Activated naive CD4-positive, alpha-beta T cell (primary cell): ENCODE data around the gene ANKRD49.

Experiments
- DNase-seq, 4 experiments: peaks; one replicate each; lab custom pipeline; 2025; lab: John Stamatoyannopoulos, UW

ANKRD49 gene, protein sequence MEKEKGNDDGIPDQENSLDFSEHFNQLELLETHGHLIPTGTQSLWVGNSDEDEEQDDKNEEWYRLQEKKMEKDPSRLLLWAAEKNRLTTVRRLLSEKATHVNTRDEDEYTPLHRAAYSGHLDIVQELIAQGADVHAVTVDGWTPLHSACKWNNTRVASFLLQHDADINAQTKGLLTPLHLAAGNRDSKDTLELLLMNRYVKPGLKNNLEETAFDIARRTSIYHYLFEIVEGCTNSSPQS

DNA sequence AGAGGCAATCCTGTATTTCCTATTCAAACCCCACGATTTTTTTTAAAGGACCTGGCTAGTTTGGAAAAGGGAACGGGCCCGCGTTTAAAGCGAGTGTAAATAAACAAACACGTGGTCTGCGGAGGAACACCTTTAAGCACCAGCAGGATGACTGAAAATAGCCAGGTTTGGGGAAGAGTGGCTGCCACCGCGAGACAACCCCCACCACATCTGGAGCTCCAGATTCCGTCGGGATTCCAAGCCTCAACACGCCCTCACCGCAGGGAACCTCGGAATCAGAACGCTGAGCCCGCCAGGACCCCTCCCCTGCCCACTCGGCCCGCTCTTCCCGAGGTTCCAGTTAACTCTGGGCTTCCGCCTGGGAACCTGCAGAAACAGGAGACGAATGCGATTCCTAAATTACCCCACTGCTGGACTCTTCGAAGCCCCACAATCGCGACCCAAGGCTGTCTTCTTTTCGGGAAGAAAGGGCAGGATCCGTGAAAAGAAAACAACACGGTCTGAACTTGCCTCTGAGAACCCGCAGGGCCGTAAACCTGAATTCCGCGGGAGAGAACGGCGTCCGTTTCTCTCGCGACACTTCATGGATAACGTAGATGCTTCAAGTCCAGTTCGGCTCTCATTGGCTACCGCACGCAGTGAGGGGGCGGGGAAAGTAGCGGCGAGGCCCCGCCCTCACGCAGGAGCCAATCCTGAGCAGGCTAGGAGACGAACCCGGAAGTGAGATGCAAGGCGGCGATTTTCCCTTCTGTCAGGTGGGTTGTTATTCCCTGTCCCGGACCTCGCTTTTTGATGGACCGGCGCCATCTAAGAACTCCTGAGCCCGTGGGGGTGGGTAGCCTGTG is at the start of gene ANKRD49, which contains the start of gene MRE11:
TSS of gene ANKRD49 (plus strand) at position 704 of the 845 bp plus-strand sequence. CDS start 2,710 bp downstream, outside the sequence.
TSS of gene MRE11 (minus strand) at position 564 of the 845 bp plus-strand sequence. CDS start 1,043 bp downstream, outside the sequence.
- DNase-seq: peak; percentile 78 to 93 (median 84)

DNA sequence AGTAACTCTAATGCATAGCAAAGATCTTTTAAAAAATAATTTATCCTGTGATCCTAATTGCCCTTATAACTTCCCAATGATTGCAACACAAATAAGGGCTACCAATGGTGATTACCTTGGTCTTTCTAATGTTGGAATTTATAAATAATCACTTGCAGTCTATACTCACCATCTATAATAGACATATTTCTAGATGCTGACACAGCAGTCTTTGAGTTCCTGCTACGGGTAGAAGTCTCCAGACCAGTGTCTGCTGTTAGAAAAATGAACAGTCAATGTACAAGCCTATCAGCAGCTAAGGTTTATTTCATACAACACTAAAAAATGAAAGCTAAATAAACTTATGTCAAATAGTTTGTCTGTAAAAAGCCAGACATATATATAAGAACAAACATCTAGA is 48.1 kb upstream of the ANKRD49 start:
- DNase-seq: no peak

GRCh38 chr11:94447149-94447548 is 46.6 kb upstream of the ANKRD49 start:
- no peak for DNase-seq

GRCh38 chr11:94449029-94449428 is 44.8 kb upstream of the ANKRD49 start:
- no peak for DNase-seq

- no peak for DNase-seq
These were observed 44.3 kb upstream of the ANKRD49 start for GRCh38 chr11:94449437-94449836.

DNA sequence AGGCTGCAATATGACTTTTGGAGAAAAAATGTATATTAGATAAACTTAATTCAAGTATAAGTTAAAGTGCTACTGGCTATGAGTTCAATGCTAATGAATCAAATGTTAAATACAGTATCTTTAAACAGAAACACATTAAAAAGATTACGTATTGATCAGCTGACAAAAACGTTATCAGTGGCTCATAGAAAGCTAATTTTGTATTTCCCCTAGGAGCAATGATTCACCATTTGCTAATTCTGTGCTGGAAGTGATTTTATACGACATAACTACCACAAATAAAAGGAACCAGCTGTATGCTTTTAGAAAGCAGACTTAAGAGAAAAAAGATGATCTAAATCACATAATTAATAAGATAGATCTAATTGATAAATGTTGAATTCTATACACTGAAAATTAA is 43.7 kb upstream of the ANKRD49 start:
- DNase-seq: no peak

DNA sequence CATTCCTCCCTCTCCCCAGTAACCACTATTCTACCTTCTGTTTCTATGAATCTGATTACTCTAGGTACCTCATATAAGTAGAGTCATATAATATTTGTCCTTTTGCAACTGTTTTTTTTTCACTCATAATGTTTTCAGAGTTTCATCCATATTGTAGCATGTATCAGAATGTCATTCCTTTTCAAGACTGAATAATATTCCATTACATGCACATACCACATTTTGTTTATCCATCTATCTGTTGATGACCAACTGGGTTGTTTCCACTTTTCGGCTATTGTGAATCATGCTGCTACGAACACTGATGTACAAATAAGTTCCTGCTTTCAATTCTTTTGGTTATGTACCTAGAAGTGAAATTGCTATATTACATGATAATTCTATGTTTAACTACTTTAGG is 40.8 kb upstream of the ANKRD49 start:
- no peak for DNase-seq

- no peak for DNase-seq
These were observed 39.5 kb upstream of the ANKRD49 start for GRCh38 chr11:94454301-94454700.

- DNase-seq: no peak
These were observed 37.9 kb upstream of the ANKRD49 start for GRCh38 chr11:94455861-94456260.

DNA sequence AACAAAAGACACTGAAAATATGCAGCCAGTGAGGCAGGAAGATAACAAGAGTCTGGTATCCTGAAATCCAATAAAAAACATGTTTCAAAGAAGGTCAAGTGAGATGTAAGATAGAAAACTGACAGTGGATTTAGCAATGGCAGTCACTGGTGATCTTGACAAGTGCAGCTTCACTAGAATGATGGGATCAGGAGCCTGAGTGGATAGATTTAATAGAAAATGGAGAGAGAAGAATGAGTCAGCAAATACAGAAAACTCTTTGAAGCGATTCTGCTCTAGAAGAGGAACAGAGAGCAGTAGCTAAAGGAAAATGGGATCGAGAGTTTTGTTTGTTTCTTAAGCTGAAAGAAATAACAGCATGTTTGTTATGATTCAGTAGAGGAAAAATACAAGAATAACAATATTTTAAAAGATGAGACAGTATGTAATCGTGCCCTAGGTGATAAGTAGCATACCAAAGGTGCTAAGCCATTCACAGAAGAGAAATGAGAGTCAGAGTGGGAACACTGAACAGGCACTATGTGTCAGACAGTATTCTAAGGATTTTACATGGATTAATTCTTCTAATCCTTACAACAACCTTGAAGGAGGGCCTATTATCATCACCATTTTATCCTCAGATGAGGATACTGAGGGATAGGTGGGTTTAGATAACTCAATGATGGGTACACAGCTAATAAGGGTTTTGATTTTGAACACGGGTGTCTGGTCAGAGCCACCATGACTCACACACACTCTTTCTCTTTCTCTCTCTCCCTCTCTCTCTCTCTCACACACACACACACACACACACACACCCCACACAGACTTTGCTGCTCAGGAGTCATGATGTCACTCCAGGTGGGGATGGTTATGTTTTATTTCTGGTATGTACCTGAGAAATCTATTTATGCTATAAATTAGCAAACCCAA is 36.4 kb upstream of the ANKRD49 start:
- no peak for DNase-seq

GRCh38 chr11:94459576-94459975 is 34.2 kb upstream of the ANKRD49 start:
- no peak for DNase-seq

DNA sequence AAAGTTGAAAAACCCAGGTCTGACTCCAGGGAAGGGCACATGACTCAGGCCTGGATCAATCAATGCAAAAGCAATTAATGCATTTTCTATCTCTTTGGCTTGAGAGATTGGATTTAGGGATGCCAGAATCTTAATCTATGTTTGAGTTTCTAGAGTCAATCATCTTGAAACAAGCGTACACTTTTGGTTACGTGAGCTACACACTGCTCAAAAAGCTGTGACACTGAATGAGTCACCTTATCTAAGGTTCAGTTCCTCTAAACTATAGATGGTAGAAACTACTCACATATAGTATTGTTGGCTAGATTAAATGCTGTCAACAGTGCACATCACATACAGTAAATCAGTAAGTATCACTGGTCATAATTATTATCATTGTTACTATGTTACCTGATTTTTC is 24.4 kb upstream of the ANKRD49 start:
- DNase-seq: no peak

DNA sequence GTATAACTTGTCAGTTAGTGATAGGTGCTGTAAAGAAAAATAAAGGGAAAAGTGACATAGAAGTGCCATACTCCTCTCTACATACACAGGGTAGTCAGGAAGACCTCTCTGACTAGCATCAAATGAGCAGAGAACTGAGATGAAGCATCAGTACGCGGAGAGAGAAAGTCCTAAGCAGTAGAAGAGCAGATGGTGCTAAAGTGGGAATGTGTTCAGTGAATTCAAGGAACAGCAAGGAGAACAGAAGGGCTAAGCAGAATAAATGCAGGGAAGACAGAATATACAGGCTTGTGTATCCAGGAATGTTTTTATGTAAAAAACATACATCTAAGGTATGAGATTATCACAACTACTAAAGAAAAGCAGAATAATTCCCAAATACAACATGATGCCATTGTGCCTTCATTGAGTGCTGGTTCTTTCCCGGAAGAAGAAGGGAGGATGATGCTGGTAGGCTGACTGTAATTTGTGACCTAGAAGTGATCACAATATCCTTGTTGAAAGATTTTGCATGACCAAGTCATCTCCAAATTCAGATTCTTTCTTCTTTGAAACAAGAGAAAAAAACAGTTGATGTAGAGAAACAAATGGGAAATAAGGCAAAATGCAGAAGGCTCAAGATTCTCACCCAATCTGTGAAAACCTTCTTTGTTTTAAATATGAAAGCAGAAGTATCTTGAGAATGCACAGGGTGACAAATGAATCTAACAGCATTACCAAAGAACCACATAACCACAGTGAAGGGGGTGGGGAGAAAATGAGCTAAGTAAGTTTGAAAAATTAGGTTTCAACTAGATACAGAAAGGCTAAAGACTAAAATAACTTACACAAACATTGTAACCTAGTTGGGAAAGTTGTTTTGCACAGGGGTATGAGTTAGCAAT is 20.6 kb upstream of the ANKRD49 start:
- DNase-seq: no peak

DNA sequence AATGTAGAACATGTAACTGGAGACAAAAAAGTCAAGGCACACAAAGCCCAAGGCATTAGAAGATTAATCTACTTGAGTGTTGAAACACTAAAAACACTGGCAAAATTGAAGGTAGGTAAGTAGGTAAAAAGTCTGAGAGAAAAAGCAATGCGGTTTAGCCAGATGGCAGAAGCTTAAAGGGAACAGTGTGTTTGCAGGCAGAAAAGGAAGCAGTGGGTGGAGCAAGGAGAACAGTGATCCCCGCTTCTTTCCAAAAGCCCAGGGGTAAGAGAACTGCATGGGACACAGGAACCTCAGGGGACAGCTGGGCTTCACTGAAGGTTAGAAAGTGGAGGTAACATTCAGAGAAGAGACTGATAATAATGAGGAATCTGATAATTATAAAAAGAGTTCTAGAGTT is 16.2 kb upstream of the ANKRD49 start:
- DNase-seq: no peak

DNA sequence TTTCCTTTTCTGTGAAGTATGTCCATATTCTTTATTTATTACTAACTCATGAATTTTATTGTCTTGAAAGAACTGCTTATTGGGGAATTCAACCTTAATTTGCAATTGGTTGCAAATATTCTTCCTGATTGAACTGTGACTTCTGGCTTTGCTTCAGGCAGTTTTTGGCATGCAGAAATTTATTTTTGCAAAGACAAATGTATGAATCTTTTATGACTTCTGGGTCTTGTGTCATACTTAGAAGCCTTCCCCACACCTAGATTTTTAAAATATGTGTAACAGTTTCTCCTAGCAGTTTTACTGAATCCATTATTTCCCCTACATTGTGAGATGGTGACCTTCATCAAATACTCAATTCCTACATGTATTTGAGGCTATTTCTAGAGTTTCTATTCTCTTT is 12.4 kb upstream of the ANKRD49 start:
- no peak for DNase-seq

DNA sequence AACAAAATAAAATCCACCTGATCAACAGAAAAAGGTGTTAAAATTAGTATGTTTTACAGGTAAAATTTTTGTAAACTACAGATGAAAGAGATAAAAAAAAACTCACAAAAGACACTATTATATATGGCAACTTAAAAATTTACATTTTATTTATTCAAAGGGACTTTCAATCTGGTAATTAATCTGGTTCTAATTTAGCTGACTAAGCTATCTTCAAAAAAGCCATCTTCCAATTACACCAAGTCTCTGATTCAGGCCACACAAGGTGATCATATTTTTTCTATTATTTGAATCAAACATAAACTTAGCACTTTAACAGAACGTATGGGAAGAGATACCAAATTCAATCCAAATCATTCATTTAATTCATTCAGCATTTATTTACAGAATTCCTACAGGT is 7.7 kb upstream of the ANKRD49 start:
- no peak for DNase-seq

GRCh38 chr11:94494126-94494680 is 419 bp downstream of the ANKRD49 start:
- no peak for DNase-seq

- DNase-seq: no peak
These were observed 6.4 kb downstream of the ANKRD49 start for GRCh38 chr11:94500181-94500580.

GRCh38 chr11:94501522-94501921 is 7.7 kb downstream of the ANKRD49 start:
- no peak for DNase-seq

GRCh38 chr11:94504689-94505293 is 11.0 kb downstream of the ANKRD49 start:
- DNase-seq: no peak
